ENCODE data around the gene ALG8.
"Not testable (repeated sequence)": the region's sequence is repeated elsewhere in the genome, so short reads cannot be mapped to it uniquely, and the experiment has no call there.

The ALG8 gene

DNA sequence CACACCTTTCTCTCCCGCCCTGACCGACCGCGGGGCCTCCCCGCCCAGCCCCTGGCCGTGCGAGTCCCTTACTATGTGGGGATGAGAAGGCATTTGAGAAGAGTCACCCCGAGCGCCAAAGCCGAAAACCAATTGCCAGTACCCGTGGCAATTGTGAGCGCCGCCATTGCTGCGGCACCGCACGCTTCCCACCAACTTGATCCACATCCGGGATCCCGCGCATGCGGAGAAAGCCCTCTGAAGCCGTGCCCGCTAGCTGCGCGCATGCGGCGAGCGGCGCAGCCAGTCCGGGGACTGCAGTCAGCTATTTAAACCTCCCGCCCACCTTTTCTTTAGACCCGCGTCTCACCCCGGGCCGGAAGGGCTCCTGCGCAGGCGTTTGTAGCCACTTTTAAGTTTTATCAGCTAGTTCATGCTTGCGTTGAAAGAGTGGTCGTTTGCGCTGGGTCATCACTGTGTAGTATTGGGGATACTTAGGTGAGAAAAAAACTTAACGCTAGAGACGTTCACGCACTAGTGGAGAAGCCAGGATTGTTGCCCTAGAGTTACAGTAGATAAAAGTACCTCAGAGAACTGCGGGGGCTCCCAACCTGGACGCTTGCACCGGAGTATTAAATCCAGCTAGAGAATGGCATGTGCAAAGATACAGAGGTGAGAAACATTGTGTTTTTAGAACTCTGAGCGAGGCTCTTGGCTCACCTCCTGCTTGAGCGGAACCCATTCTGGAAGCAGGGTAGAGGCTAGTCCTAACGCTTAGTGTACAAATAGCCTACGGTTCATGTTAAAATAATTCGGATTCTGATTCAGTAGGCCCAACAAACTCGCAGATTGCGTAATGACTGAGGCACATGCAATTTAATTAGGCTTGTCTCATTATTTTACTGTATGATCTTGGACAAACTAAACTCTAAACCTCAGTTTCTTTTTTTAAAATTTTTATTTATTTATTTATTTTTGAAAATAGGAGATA lies at the start of gene ALG8:
TSS of gene ALG8 (minus strand) at position 205 of the 970 bp plus-strand sequence. CDS start at position 167, 38 bp downstream.
- Histone ChIP-seq H3K27ac (ENCODE audit: low read length) (peak within 1 kb of the TSS; percentile 86), H3K36me3 (ENCODE audit: insufficient read depth, low read depth, low read length) (peaks cover 48% of the 10 kb centered on the region)

DNA sequence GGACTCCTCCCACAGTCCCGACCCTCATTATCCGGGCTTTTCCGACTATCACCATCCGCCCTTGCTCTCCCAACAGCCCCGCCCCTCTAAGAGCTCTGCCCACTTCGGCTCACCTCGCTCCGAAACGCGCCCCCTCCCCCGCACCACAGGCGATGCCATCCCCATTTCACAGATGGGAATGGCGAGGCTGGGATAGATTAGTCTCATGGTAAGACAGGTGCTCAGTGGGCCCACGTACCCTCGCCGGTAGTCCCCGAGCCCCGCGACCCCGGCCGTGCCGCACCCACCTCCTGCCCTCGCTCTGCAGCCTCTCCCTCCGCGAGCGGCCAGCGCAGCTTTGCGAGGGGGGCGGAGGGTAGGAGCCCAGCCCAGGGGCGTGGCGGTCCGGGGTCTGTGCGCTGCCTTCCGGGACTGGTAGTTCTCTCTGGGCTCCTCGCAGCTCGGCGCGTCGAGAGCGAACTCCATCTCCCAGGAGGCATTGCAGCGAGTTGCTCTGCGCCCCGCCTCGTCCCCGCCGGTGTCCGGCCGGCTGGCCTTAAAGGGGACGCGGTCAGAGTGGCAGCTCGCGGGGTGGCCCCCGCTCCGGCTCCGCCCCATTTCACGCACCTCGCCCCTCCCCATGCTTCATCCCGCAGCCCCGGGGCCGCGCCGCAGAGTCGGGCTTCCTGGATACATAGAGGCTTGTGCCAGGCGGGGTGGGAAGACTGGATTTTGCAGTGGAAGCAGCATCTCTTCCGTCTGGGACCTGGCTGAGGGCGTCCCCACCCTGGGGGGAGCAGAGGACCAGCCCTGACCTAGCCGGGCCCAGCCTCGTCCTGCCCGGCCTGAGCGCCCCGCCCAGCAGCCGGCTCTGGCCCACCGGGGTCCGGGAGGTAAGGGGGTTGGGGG lies 49.1 kb upstream of the ALG8 start, which contains the start of the genes KCTD21 and USP35:
TSS of gene KCTD21 (minus strand) at position 341 of the 888 bp plus-strand sequence. CDS start 14,072 bp downstream, outside the sequence.
TSS of gene USP35 (plus strand) at position 634 of the 888 bp plus-strand sequence. CDS start 7,327 bp downstream, outside the sequence.
- H3K27ac ChIP-seq (ENCODE audit: low read length): no peak within 1 kb of the TSS
- H3K27me3 ChIP-seq (ENCODE audit: insufficient read depth, low read length): peaks cover 8% of the 10 kb centered on the region
- peaks cover 5% of the 10 kb centered on the region; the same call in 1 of the 2 replicates for H3K4me1 ChIP-seq (ENCODE audit: insufficient read depth, low read length)
- peak within 1 kb of the TSS; percentile 66; the same call in 1 of the 2 replicates for H3K9ac ChIP-seq (ENCODE audit: low read depth, low read length)
- H3K4me3 ChIP-seq (ENCODE audit: low read length): peak within 1 kb of the TSS; percentile 83
- no peaks in the 10 kb centered on the region for H3K36me3 ChIP-seq (ENCODE audit: insufficient read depth, low read depth, low read length)
- no peaks in the 10 kb centered on the region for H3K9me3 ChIP-seq (ENCODE audit: insufficient read depth, low read depth, low read length)

More for the DNA sequence above, at the start of gene ALG8:
- no peaks in the 10 kb centered on the region for H3K9me3 ChIP-seq (ENCODE audit: insufficient read depth, low read depth, low read length)
- peak within 1 kb of the TSS; percentile 97 for H3K9ac ChIP-seq (ENCODE audit: low read depth, low read length)
- no peaks in the 10 kb centered on the region for H3K27me3 ChIP-seq (ENCODE audit: insufficient read depth, low read length)
- peaks cover 4% of the 10 kb centered on the region; the same call in 1 of the 2 replicates for H3K4me1 ChIP-seq (ENCODE audit: insufficient read depth, low read length)
- H3K4me3 ChIP-seq (ENCODE audit: low read length): peak within 1 kb of the TSS; percentile 93

DNA sequence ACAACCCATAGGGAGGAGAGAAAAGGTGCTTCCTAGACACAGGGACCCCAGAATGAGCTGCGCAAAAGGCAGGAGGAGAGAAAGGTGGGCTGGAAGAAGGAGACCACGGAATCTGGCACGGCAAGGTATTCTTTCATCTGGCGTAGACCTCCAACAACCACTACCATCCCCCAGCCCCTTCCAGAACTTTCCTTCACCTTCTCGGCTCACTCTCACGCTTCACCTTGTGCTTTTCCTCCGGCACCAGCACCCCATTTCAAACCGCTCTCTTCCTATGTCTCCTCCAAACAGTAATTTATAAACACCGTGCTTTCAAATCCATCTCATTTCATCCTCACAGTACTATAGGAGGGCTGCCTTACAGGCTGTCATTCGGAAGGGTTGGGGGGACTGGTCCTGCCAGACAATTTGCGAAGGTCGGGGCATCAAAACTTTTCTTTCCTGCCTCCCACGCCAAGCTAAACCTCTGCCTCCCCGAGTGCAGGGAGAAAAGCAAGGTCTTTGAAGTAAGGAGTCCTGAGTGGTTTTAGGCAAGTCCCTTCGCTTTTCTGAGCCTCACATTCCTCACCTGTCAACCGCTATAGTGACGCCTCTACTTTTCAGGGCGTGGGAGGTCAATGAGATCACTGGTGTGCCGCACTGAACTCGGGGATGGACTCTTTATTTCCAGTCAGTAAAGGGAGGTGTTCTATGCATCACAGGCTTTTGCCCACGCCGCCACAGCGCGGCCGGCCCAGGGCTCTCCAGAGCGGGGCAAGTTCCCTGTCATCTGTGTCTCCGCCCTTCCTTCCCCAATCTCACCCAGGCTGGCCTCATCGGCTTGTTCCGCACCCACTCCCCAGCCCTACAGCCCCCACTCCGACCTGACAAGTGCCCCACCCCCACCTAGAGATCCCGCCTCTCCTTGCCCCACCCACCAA lies 48.2 kb upstream of the ALG8 start:
- Histone ChIP-seq H3K9me3 (ENCODE audit: insufficient read depth, low read depth, low read length) (no peaks in the 10 kb centered on the region), H3K36me3 (ENCODE audit: insufficient read depth, low read depth, low read length) (no peaks in the 10 kb centered on the region), H3K4me1 (ENCODE audit: insufficient read depth, low read length) (peaks cover 5% of the 10 kb centered on the region; the same call in 1 of the 2 replicates), H3K27ac (ENCODE audit: low read length) (no peak overlapping the region), H3K27me3 (ENCODE audit: insufficient read depth, low read length) (peaks cover 8% of the 10 kb centered on the region), H3K4me3 (ENCODE audit: low read length) (peak overlapping the region; percentile 83), H3K9ac (ENCODE audit: low read depth, low read length) (peak overlapping the region; percentile 61; the same call in 1 of the 2 replicates)

DNA sequence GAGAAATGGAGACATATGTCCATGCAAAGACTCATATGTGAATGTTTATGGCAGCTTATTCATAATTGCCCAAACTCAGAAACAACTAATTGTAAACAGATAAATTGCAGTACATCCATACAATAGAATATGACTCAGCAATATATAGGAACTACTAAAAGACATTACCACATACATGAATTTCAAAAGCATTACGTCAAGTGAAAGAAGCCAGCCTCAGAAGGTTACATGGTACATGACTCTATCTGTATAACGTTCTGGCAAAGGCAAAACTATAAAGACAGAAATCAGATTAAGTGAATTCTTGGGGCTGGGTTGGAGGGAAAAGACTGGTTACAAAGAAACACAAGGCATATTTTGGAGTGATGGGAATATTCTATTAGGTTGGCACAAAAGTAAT lies 41.8 kb upstream of the ALG8 start:
- Histone ChIP-seq H3K9me3 (ENCODE audit: insufficient read depth, low read depth, low read length) (no peaks in the 10 kb centered on the region), H3K36me3 (ENCODE audit: insufficient read depth, low read depth, low read length) (no peaks in the 10 kb centered on the region), H3K27me3 (ENCODE audit: insufficient read depth, low read length) (no peaks in the 10 kb centered on the region), H3K4me1 (ENCODE audit: insufficient read depth, low read length) (no peaks in the 10 kb centered on the region), H3K27ac (ENCODE audit: low read length) (no peak overlapping the region), H3K4me3 (ENCODE audit: low read length) (no peak overlapping the region), H3K9ac (ENCODE audit: low read depth, low read length) (no peak overlapping the region)

DNA sequence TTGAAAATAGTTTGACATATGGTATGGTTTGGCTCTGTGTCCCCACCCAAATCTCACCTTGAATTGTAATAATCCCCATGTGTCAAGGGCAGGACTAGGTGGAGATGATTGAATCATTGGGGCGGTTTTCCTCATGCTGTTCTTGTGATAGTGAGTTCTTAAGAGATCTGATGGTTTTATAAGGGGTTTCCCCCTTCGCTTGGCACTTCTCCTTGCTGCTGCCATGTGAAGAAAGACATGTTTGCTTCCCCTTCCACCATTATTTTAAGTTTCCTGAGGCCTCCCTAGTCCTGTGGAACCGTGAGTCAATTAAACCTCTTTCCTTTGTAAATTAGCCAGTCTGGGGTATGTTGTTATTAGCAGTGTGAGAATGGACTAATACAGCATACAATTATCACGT lies 41.3 kb upstream of the ALG8 start:
- no peaks in the 10 kb centered on the region for H3K9me3 ChIP-seq (ENCODE audit: insufficient read depth, low read depth, low read length)
- H3K27ac ChIP-seq (ENCODE audit: low read length): no peak overlapping the region
- H3K9ac ChIP-seq (ENCODE audit: low read depth, low read length): no peak overlapping the region
- H3K36me3 ChIP-seq (ENCODE audit: insufficient read depth, low read depth, low read length): no peaks in the 10 kb centered on the region
- no peaks in the 10 kb centered on the region for H3K27me3 ChIP-seq (ENCODE audit: insufficient read depth, low read length)
- H3K4me3 ChIP-seq (ENCODE audit: low read length): no peak overlapping the region
- H3K4me1 ChIP-seq (ENCODE audit: insufficient read depth, low read length): no peaks in the 10 kb centered on the region

DNA sequence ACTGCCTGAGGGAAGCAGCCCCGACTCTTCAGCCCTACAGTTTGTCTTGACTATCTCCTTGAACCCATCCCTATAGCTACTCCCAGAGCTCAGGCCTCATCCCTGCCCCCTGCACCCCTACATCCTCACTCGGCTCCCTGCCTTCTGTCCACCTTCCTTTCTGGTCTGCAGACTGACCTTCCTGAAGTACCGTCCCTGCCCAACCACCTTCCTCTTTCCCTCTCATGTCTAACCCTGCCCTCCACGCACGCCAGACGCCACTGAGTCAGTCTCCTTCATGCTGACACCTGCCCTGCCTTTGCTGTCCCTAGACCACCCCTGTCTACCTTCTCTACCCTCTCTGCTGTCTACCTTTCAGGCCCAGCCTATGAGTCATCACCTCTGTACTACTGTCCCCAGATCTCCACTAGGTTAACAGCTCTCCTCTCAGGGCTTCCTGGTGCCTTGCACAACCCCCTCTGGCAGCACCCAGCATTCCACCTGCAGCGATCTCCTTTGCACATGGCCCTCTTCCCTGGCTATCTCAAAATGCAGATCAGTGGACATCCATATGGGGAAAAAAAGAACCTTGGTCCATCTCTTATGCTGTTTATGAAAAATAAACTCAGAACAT lies 40.1 kb upstream of the ALG8 start:
- no peak overlapping the region for H3K9ac ChIP-seq (ENCODE audit: low read depth, low read length)

DNA sequence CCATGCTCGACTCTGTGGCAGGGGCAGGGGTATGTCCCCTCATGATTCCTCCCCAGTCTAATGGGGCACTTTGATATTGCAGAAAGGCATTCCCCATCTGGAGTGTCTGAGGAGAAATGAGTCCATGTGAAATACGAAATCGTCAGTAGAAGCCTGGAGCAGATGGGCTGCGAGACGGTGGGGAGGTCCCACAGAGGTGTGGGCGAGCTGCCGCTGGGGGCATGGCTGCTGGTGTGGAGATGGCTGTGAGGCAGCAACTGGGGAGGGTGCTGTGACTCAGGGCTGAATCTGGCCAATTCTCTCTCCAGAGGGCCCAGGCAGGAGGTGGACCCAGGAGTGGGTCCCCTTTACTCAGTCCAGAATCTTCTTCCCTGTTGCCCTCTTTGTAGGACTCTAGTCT lies 37.8 kb upstream of the ALG8 start:
- Histone ChIP-seq H3K36me3 (ENCODE audit: insufficient read depth, low read depth, low read length) (no peaks in the 10 kb centered on the region), H3K9ac (ENCODE audit: low read depth, low read length) (no peak overlapping the region), H3K27ac (ENCODE audit: low read length) (no peak overlapping the region), H3K4me1 (ENCODE audit: insufficient read depth, low read length) (no peaks in the 10 kb centered on the region), H3K4me3 (ENCODE audit: low read length) (no peak overlapping the region), H3K9me3 (ENCODE audit: insufficient read depth, low read depth, low read length) (no peaks in the 10 kb centered on the region), H3K27me3 (ENCODE audit: insufficient read depth, low read length) (no peaks in the 10 kb centered on the region)

More for the DNA sequence above, 40.1 kb upstream of the ALG8 start:
- Histone ChIP-seq H3K4me1 (ENCODE audit: insufficient read depth, low read length) (no peaks in the 10 kb centered on the region), H3K36me3 (ENCODE audit: insufficient read depth, low read depth, low read length) (no peaks in the 10 kb centered on the region), H3K27me3 (ENCODE audit: insufficient read depth, low read length) (no peaks in the 10 kb centered on the region), H3K9me3 (ENCODE audit: insufficient read depth, low read depth, low read length) (no peaks in the 10 kb centered on the region), H3K4me3 (ENCODE audit: low read length) (no peak overlapping the region), H3K27ac (ENCODE audit: low read length) (no peak overlapping the region)

DNA sequence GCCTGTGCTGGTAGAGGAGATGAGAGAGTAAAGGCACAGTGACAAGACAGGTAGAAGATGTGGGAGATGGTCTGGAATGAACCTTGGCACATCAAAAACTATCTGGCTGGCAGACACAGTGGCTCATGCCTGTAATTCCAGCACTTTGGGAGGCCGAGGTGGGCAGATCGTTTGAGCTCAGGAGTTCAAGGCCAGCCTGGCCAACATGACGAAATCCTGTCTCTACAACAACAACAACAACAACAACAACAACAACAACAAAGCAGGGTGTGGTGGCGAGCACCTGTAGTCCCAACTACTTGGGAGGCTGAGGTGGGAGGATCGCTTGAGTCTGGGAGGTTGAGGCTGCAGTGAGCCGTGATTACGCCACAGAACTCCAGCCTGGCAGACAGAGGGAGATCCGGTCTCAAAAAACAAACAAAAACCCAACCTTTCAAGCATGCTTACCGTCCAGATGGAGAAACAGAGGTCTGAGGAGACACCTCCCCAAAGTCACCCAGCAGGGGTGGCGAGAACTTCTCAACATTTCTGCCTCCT lies 37.2 kb upstream of the ALG8 start:
- H3K4me3 ChIP-seq (ENCODE audit: low read length): no peak overlapping the region
- H3K9ac ChIP-seq (ENCODE audit: low read depth, low read length): no peak overlapping the region
- H3K27ac ChIP-seq (ENCODE audit: low read length): no peak overlapping the region
- no peaks in the 10 kb centered on the region for H3K27me3 ChIP-seq (ENCODE audit: insufficient read depth, low read length)
- H3K36me3 ChIP-seq (ENCODE audit: insufficient read depth, low read depth, low read length): no peaks in the 10 kb centered on the region
- no peaks in the 10 kb centered on the region for H3K4me1 ChIP-seq (ENCODE audit: insufficient read depth, low read length)
- no peaks in the 10 kb centered on the region for H3K9me3 ChIP-seq (ENCODE audit: insufficient read depth, low read depth, low read length)

DNA sequence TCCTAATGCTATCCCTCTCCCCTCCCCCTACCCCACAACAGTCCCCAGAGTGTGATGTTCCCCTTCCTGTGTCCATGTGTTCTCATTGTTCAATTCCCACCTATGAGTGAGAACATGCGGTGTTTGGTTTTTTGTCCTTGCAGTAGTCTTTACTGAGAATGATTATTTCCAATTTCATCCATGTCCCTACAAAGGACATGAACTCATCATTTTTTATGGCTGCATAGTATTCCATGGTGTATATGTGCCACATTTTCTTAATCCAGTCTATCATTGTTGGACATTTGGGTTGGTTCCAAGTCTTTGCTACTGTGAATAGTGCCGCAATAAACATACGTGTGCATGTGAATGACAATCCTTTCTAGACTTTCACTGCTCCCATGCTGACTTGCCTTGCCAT lies 36.4 kb upstream of the ALG8 start:
- H3K4me3 ChIP-seq (ENCODE audit: low read length); H3K36me3 ChIP-seq (ENCODE audit: insufficient read depth, low read depth, low read length); H3K27me3 ChIP-seq (ENCODE audit: insufficient read depth, low read length); H3K27ac ChIP-seq (ENCODE audit: low read length); H3K4me1 ChIP-seq (ENCODE audit: insufficient read depth, low read length); H3K9ac ChIP-seq (ENCODE audit: low read depth, low read length); H3K9me3 ChIP-seq (ENCODE audit: insufficient read depth, low read depth, low read length): not testable (repeated sequence)

DNA sequence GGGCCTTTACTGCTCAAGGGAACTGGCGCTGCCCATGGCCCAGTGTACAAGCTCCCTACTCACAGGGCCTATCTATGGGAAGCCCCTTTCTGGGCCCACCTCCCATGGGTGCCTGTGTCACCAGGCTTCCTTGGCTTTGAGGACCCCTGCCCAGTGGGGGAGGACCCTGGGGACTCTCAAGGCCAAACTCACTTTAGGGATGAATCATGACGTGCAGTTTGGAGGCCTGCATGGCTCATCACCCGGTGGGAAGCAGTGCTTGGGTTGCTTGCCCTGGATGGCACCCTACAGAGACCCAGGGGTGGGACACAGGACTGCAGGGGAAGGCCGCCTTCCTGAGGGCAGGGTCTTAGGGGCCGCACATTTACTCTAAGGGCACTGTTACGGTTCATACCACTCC lies 32.5 kb upstream of the ALG8 start:
- Histone ChIP-seq H3K4me3 (ENCODE audit: low read length) (no peak overlapping the region), H3K9me3 (ENCODE audit: insufficient read depth, low read depth, low read length) (no peaks in the 10 kb centered on the region), H3K27ac (ENCODE audit: low read length) (no peak overlapping the region), H3K27me3 (ENCODE audit: insufficient read depth, low read length) (no peaks in the 10 kb centered on the region), H3K36me3 (ENCODE audit: insufficient read depth, low read depth, low read length) (no peaks in the 10 kb centered on the region), H3K9ac (ENCODE audit: low read depth, low read length) (no peak overlapping the region), H3K4me1 (ENCODE audit: insufficient read depth, low read length) (no peaks in the 10 kb centered on the region)
